GM03348 (cell line): ENCODE results near the gene SEC61B.
"Not testable (repeated sequence)": the region's sequence is repeated elsewhere in the genome, so short reads cannot be mapped to it uniquely, and the experiment has no call there.

Source experiments
- DNase-seq: peaks from one replicate; pipeline ENCODE4 v3.0.0; 2012; ENCODE audit warnings: low spot score

Gene SEC61B

GRCh38 chr9:99192786-99193465 is 29.2 kb upstream of the SEC61B start:
- DNase-seq, result peak; percentile 30

DNA sequence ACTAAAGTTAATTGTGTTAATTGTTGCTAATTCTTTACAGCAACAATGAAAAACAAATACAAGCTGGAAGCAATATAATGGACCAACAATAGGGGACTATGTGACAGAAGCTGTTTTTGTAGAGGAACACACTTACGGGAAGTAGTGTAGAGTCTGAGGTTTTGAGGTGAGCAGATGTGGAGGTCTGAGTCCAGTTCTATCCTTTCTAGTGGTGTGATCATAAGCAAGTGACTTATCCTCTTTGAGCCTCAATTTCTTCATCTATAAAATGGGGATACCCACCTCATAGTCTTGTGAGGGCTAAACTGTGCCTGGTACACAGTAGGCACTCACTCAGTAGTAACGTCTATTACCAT is 28.6 kb upstream of the SEC61B start:
- no peak for DNase-seq

DNA sequence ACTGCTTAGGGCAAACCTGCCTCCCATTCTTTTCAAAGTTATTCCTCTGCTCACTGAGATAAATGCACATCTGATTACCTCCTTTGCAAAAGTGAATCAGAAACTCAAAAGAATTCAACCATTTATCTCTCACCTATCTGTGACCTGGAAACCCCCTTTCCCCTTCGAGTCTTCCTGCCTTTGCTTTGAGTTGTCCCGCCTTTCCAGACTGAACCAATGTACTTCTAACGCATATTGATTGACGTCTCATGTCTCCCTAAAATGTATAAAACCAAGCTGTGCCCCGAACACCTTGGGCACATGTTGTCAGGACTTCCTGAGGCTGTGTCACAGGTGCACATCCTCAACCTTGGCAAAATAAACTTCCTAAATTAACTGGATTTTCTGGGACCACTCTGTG is 25.6 kb upstream of the SEC61B start:
- DNase-seq, result not testable (repeated sequence)

DNA sequence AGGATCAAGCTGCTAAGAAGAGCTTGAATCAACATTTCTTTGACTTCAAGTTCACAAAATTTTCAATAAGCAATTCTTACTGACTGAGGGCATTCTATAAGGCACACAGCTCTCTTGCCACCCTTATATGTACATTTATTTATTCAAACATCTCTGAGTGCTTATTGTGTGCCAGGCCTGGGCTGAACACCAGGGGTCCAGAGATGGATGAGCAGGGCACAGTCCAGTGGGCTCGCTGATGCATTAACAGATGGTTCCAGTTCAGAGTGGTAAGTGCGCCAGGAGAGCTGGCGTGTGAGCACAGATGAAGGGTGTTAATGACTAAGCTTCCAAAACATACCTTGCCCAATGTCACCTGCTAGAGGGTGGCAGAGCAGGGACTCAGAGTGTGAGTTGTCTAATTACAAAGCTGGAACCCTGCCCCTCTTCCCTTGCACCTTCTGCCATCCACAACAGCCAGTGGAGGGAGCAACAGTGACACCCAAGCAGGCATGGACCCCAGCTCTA is 24.9 kb upstream of the SEC61B start:
- DNase-seq, result no peak

DNA sequence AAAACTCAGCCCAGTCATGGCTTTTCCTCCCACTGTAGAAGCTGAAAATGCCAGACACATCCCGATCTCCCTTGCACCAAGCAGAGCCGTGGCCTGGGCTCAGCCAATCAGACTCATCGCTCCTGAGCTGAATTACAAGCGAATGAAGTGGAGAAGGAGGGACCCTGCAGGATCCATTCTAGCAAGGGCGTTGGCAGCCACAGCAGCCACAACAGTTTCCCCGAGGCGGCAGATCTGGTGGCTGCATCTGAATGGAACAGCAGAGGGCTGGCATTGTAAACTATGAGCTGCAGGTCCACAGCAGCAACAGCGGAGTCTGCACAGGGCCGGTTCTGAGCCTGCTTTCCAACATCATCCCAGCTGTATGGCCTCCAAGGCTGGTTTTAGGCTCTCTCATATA is 24.1 kb upstream of the SEC61B start:
- no peak for DNase-seq

DNA sequence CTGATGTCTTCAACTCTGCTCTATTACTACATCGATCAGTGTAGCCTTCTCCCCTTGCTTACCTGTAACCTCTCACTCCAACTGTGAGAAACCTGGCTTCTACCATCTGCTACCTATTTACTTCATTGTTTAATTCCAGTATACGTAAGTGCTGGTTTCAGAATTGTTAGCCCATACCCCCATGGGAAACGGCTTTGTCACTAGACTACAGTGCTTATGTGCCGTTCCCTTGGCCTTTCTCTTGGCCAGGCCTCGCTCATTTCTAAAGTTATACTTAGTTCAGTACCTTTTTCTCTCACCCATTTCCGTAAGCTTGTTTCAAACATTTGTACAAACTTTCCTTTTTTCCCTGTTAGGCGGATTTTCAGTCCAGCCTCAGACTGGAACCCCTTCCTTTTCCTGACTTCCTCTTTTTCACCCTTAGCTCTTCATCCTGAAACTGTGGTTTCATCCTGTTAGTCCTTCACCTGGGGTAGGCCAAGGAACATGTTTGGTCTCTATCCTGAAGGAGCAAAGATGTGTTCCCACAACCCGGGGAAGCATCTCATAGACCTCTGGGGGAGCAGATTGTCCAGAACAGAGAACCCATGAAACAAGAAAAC is 22.0 kb upstream of the SEC61B start:
- DNase-seq, result no peak

- no peak for DNase-seq
Observed at GRCh38 chr9:99201603-99202002, 20.5 kb upstream of the SEC61B start.

DNA sequence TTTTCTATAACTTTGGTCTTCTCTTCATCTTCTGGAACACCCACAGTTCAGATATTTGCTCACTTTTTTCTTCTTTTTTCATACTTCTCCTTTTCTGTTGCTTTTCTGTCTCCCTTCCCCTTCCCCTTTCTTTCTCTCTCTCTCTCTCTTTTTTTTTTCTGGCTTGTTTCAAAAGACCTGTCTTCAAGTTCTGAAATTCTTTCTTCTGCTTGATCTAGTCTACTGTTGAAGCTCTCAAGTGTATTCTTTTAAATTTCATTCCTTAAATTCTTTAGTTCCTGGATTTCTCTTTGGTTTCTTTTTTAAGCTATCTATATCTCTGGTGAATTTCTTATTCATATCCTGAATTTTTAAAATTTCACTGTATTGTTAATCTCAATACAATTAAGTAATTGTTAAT is 11.5 kb upstream of the SEC61B start:
- DNase-seq, result no peak

DNA sequence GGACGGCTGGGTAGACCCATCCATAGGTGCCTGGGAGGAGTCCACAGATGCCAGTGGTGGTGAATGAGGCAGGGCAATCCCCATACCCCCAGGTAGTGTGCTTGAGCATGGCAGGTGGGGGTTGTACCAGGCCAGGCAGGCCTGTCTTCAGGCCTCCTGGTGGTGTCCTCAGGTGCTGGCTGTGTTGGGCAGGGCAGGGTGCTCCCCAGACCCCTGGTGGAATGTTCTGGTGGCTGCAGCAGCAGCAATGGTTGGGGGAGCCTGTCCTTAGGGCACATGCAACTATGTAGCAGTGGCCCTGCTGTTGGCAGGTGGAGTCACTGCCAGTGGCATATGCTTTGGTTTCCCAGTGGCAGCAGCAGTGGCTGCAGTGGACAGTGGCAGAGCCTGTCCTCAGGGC is 10.3 kb upstream of the SEC61B start:
- no peak for DNase-seq

DNA sequence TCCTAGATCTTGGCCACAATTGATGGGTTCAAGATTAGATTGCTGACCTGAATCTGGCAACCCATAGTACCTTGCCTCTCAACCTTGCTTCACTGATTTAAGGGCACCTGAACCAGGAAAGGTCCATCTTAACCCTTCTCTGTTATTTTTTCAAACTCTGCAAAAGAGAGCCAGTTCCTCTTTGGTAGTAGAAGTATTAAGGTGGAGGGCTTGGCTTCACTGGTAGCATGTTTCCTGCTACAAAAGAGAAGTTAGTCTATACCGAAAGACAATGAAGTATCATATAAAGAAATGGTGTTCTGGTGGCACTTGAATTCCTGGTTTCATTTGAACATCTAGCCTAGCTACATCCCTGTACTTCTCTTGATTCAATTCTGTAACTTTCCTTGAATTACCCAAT is 8.9 kb upstream of the SEC61B start:
- DNase-seq, result no peak

GRCh38 chr9:99216073-99216472 is 6.0 kb upstream of the SEC61B start:
- DNase-seq, result no peak

- DNase-seq, result no peak
Observed at GRCh38 chr9:99220011-99220410, 2.1 kb upstream of the SEC61B start.

DNA sequence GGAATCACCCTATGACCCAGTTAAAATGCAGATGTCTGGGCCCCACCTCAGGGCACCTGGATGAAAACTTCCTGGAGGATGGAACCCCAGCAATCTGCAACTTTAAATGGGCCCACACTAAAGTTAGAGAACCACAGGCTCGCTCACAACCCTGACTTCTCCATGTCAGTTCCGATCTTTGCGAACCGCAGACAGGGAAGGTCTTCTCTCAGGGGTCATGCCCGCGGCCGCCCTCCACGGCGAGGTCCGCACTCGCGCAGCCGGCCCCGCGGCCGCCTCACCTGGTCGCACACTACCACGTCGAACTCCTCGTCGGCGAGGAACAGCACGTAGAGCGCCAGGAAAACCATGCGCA is 839 bp upstream of the SEC61B start:
- no peak for DNase-seq

DNA sequence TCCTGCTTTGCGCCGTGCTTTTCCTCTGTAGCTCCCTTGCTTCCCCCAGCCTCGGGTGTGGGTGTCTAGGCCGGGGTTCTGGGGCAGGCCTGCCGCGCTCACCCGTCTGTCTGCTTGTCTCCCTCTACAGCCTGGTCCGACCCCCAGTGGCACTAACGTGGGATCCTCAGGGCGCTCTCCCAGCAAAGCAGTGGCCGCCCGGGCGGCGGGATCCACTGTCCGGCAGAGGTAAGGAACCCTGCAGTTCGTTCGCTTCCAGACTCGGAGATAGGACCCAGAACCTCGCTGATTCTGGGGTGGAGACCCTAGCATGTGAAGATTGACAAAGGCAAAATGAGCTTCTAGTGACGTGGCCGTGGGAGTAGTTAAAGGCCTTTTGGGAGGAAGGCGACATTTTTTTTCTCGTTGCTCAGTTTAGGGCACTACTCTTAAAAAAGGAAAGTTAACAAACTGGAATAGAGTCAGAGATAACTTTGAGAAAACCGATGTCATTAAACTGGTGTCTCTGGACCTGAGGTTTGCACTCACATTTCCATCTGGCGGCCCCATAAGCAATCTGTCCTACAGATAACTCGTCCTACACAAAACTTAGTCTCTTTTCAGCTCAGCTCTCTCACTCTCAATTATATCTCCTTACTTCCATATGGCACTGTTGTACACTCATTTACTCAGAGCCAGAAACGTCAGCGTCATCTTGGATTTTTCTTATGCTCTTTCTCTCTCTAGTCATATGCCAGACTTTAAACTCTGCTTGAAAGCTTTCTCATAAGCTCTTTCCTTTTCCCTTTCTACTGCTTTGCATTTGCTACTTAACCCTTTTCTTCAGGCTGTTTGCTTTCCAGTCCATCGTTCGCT is 561 bp downstream of the SEC61B start:
- DNase-seq, result peak; percentile 10

GRCh38 chr9:99224445-99224844 is 2.4 kb downstream of the SEC61B start:
- no peak for DNase-seq

DNA sequence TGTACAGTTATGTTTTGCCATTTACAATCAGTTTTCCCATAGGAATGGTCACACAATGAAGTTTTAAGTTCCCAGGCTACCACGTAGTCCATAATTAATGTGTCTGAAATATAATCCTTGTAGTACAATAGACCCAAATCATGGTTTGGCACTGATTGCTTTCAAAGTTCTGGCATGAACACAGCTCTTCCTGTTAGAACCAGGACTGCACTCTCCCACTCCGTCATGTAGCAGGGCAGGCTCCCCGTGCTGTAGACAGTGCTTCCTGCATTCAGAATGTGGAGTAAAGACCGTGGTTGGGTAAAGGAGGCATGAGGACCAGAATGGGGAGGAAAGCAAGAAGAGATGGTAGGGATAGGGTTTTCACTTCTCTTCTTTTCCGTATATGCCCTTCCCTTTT is 4.0 kb downstream of the SEC61B start:
- DNase-seq, result no peak

GRCh38 chr9:99230206-99230605 is 8.1 kb downstream of the SEC61B start:
- DNase-seq, result no peak

DNA sequence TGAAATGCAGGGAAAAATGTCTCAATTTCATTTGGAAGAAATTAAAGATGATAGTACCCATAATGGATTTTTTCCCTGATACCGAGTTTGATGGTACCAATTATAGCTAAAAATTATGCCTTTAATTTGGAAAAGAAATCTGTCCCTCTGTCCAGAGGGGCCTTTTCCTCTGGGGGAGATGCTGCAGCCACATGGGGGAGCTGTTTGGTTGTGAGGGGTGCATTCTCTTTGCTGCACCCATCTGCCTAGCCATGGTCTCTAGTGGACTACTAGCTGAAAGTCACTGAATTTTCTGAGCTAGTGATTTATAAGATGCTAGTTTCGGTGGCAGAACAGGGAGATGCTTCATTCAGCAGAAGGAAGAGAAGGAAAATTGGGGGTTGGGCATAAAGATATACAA is 9.6 kb downstream of the SEC61B start:
- no peak for DNase-seq

DNA sequence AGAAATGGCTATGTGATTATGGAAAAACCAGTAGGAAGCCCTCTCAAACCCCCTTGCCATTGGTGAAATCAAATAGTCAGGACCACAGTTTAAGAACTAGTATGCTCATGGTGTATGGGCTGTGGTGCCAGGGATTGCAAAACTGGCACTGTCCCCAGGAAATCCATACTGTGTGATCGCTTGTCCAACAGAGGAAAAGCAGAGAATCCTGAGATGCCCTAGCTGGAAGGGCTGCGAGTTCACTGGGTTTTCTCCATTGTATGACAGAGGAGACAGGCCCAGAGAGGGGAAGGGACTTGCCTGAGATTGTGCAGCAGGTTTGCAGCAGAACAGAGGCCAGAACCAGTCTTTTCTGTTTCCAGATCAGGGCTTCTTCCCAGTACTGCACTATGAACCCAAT is 12.5 kb downstream of the SEC61B start:
- no peak for DNase-seq

DNA sequence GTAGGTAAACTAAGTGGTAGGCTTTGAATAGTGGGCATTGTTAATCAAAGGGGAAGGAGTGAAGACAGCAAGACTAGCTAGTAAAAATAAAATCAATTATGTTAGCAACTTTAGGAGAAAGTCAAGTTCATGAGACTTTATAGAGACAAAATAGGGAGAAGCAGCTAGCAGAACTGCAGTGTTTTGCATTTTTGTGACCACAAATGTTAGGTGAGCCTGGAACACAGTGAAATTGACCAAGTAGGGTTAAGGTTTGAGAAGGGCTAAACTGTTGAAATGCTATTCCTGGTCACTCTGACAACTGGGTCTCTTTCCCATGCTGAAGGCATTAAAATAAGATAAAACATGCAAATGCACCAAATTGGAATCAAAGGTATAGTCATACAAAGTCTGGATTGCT is 13.0 kb downstream of the SEC61B start:
- no peak for DNase-seq

DNA sequence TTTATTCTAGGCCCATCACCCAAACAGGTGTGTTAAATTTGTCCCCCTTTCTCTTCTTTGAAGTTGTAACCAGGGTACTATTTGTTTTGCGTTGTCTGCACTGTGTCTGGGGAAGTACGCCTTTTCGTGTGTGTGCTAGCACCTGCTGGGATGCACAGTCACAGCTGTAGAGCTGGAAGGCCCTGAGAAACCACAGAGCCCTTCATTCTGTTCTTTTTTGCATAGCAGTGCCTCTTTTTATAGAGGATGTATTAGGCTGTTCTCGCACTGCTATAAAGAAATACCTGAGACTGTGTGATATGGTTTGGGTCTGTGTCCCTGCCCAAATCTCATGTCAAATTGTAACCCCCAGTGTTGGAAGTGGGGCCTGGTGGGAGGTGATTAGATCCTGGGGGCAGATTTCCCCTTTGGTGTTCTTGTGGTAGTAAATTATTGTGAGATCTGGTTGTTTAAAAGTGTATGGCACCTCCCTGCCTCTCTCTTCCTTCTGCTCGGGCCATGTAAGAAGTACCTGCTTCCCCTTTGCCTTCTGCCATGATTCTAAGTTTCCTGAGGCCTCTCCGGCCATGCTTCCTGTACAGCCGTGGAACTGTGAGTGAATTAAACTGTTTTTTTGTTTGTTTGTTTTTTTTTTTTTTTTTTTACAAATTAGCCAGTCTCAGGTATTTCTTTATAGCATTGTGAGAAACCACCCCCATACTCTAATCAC is 14.0 kb downstream of the SEC61B start:
- no peak for DNase-seq

DNA sequence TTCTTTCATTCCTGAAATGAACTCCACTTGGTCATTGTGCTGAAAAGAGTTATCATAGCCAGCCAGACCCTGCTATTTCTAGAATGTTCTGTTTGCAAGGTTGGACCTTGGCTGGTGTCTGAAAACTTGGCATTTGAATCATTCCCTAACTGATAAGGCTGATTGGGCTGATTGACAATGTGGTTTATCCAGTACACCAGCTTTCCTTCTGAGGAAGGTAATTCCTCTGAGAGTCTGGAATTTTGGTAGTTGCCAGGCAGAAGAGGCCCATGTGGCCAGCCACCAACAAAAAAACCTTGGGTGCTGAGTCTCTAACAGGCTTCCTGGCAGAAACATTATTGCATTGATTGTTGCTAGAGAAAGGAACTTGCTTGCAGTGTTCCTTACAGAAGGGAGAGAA is 15.3 kb downstream of the SEC61B start:
- no peak for DNase-seq

GRCh38 chr9:99237849-99238248 is 15.8 kb downstream of the SEC61B start:
- DNase-seq, result not testable (repeated sequence)
